HG03565 (cell line): Measurements from ENCODE around the gene ZBTB20.
A peak's percentile ranks its signal among the peaks of the same experiment; 100 is the strongest.

Experiments
- ATAC-seq: cut with Tn5 transposase; IDR thresholded peaks from one replicate; pipeline ENCODE4 v1.9.1; 2021; ENCODE audit warnings: mild to moderate bottlenecking, moderate library complexity; ENCODE audit not compliant: unreplicated experiment

Gene ZBTB20

GRCh38 chr3:115038817-115039216 is 108.3 kb downstream of the ZBTB20 start:
- ATAC-seq: no peak

- ATAC-seq: no peak
These were observed 124.2 kb downstream of the ZBTB20 start for GRCh38 chr3:115022835-115023398.

GRCh38 chr3:115022199-115022598 is 124.9 kb downstream of the ZBTB20 start:
- no peak for ATAC-seq

GRCh38 chr3:115021061-115021460 is 126.0 kb downstream of the ZBTB20 start:
- no peak for ATAC-seq

- no peak for ATAC-seq
These were observed 127.2 kb downstream of the ZBTB20 start for GRCh38 chr3:115019900-115020299.

- ATAC-seq: no peak
These were observed 128.4 kb downstream of the ZBTB20 start for GRCh38 chr3:115018694-115019093.

- ATAC-seq: no peak
These were observed 139.1 kb downstream of the ZBTB20 start for GRCh38 chr3:115007966-115008365.

GRCh38 chr3:115004201-115005140 is 142.6 kb downstream of the ZBTB20 start:
- ATAC-seq: no peak

GRCh38 chr3:114998971-114999579 is 148.0 kb downstream of the ZBTB20 start:
- ATAC-seq: no peak

GRCh38 chr3:114994554-114995341 is 152.3 kb downstream of the ZBTB20 start:
- no peak for ATAC-seq

- ATAC-seq: no peak
These were observed 161.3 kb downstream of the ZBTB20 start for GRCh38 chr3:114985776-114986175.

GRCh38 chr3:114983248-114983647 is 163.8 kb downstream of the ZBTB20 start:
- no peak for ATAC-seq

GRCh38 chr3:114974387-114974786 is 172.7 kb downstream of the ZBTB20 start:
- peak; percentile 90 for ATAC-seq

GRCh38 chr3:114973536-114973935 is 173.6 kb downstream of the ZBTB20 start:
- no peak for ATAC-seq

GRCh38 chr3:114967168-114967567 is 179.9 kb downstream of the ZBTB20 start:
- ATAC-seq: no peak

GRCh38 chr3:114962189-114962588 is 184.9 kb downstream of the ZBTB20 start:
- no peak for ATAC-seq

- no peak for ATAC-seq
These were observed 188.2 kb downstream of the ZBTB20 start for GRCh38 chr3:114958930-114959329.

- ATAC-seq: no peak
These were observed 193.3 kb downstream of the ZBTB20 start for GRCh38 chr3:114953800-114954199.

- no peak for ATAC-seq
These were observed 193.8 kb downstream of the ZBTB20 start for GRCh38 chr3:114953215-114953799.

- no peak for ATAC-seq
These were observed 204.3 kb downstream of the ZBTB20 start for GRCh38 chr3:114942773-114943172.
